Measurements from ENCODE around the gene IL23R.

GRCh38 chr1:67118191-67118590, 48.1 kb upstream of the IL23R start:
- TF ChIP-seq CTCF (IDR thresholded peaks at IDR 0.05; ENCODE audit: extremely low read depth in 1 of 2, insufficient read depth in 1 of 2, low read depth in 1 of 2, low read length in 2 of 2) (no peak), POLR2A (IDR thresholded peaks at IDR 0.05; ENCODE audit: low read depth, low read length) (no peak), MAX (IDR thresholded peaks at IDR 0.05; ENCODE audit: insufficient read depth, insufficient read length) (no peak), JUN (IDR thresholded peaks at IDR 0.05; ENCODE audit: borderline replicate concordance, insufficient read depth, insufficient read length, low read depth) (no peak), POLR2AphosphoS5 (IDR thresholded peaks at IDR 0.05; ENCODE audit: insufficient read depth, low read depth, low read length) (no peak), GATA2 (IDR thresholded peaks at IDR 0.05; ENCODE audit: insufficient read depth, insufficient read length, low read depth, low read length) (no peak), MYC (IDR thresholded peaks at IDR 0.05; ENCODE audit: low read depth, low read length) (no peak)
